Right forelimb (tissue), 1 donor: ENCODE measurements around the gene RASAL2.
"Not testable (repeated sequence)": the region's sequence is repeated elsewhere in the genome, so short reads cannot be mapped to it uniquely, and the experiment has no call there.

ENCODE experiments used
- DNase-seq: peaks from one replicate; pipeline ENCODE4 v3.0.0-alpha.2; 2018

RASAL2 gene

DNA sequence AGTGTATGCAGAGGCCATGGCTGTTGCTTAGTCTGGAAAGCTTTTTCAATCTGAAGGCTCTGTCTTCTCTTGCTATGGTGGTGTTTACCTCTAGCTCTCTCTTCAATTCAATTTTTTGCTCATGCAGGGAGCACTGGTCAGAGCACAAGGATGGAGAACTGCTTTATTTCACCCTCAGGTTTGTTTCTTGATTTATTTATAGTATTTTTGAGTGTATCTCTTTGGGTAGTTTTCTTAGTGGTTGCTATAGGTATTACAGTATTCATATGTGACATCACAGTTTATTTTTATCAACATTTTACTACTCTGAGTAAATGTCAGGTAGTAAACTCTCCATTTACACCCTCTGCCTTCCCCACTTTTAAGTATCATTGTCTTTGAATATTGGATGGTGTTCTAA, 147.9 kb downstream of the RASAL2 start:
- no peak for DNase-seq

- no peak for DNase-seq
Observed at GRCh38 chr1:178243119-178243518, 149.2 kb downstream of the RASAL2 start.

GRCh38 chr1:178243890-178244289, 150.0 kb downstream of the RASAL2 start:
- DNase-seq = no peak

DNA sequence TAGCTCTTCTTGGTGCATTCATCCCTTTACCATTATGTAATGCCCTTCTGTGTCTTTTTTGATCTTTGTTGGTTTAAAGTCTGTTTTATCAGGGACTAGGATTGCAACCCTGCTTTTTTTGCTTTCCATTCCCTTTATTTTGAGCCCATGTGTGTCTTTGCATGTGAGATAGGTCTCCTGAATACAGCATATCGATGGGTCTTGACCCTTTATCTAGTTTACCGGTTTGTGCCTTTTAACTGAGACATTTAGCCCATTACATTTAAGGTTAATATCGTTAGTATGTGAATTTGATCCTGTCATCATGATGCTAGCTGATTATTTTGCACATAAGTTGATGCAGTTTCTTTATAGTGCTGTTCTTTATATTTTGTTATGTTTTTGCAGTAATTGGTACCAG, 154.4 kb downstream of the RASAL2 start:
- not testable (repeated sequence) for DNase-seq

DNA sequence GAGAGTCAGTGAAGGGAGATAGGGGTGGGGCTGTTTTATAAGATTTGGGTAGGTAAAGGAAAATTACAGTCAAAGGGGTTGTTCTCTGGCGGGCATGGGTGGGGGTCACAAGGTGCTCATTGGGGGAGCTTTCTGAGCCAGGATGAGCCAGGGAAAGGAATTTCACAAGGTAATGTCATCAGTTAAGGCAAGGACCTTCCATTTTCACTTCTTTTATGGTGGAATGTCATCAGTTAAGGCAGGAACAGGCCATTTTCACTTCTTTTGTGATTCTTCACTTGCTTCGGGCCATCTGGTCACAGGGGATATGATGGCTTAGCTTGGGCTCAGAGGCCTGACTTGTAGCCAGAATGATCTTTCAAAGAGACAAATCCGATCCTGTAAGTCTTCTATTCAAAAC, 159.7 kb downstream of the RASAL2 start:
- DNase-seq = not testable (repeated sequence)

- DNase-seq = no peak
Observed at GRCh38 chr1:178254433-178254832, 160.5 kb downstream of the RASAL2 start.

- no peak for DNase-seq
Observed at GRCh38 chr1:178258536-178258935, 164.6 kb downstream of the RASAL2 start.

DNA sequence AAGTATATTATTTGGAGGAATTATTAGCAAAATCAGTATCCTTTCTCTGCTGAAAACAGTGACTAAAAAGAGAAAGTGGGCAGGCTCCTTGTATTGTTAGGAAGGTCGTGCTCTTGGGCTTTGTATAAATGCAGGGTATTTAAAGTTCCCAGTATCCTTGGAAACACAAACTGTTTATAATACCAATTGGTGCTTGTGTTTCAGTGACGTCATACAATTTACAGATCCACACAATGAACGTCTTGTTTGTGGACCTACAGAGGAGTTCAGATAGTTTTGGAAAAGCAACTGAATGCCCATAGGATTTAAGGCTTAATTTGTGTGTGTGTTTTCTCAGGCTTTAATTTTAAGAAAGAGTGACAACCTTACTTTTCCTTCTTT, 168.2 kb downstream of the RASAL2 start:
- no peak for DNase-seq

DNA sequence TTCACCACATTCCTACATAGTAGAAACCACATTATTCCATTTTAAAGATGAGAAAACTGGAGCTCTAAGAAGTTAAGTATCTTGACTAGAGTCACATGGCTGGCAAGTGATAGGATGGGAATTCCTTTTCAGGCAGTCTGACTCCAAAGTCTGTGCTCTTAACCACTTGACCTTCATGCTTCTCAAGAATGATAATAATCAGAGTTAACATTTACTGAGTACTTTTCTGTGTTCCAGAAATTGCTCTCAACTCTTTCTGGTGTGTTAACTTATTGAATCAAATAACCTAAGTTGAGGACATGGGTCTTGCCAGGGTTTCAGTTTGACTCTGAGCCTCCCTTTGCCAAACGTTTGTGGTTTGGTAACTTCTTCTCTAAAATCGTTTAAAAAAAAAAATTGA, 169.4 kb downstream of the RASAL2 start:
- DNase-seq = no peak

DNA sequence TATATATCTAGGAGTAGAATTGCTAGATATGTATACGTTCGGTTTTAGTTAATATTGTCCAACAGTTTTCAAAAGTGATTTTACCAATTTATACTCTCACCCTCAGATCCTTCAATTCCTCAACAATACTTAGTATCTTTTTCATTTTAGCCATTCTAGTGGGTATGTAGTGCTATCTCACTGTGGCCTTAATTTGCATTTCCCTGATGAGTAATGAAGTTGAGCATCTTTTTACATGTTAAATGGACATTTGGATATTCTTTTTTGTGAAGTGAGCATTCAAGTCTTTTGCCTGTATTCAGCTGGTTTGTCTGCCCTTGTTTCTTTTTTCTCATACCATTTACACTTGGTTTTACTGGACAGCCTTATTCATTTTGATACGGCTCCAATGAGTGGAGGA, 172.2 kb downstream of the RASAL2 start:
- no peak for DNase-seq

GRCh38 chr1:178266619-178267066, 172.7 kb downstream of the RASAL2 start:
- no peak for DNase-seq

GRCh38 chr1:178267646-178268094, 173.8 kb downstream of the RASAL2 start:
- DNase-seq = no peak

DNA sequence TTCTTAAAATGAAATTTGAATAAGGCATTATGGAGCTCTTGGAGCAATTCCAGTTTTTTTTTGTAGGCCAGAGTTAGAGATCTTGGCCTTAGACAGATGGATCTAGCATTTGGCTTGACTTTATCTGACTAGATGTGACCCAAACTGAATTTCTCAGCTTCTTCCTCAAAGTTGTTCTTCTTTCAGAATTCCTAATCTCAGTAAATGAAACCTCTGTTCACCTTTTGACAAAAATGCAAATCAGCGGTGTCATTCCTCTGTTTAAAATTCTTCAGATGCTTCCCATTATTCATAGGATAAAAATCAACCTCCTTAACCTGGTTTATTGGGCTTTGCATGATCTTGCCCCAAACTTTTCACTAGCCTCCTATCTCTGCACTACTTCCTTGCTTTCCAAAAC, 177.6 kb downstream of the RASAL2 start:
- no peak for DNase-seq

DNA sequence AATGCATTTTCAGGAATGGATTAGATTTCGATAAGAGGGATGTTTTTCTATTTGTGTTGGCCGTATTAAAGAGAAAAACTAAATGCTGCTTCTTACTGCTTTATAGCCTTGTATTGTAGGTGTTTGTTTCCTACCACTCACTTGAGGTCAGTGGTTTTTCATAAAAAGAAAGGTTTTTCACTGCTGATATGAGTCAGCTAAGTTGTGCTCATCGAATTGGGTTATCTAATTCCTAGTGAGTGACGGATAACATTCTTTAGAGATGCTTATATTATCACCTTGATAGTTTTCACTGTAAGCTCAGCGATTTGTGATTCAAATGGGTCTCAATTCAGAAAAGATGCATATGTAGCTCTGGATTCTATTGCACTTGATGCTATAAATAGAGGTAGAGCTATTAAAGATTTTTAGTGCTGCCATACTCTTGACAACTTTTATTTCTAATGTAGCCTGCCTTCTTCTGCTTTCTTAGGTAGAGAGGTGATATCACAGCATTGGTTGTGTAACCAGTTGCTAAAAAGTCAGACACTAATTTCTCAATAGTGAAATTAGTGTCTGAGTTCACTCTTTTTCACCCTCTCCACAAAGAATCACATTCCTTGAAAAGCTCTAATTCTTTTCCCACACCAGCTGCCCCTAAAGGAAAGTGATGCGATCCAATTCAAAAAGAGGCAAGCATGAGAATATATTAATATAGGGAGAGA, 180.0 kb downstream of the RASAL2 start:
- DNase-seq = no peak

- DNase-seq = no peak
Observed at GRCh38 chr1:178275049-178275448, 181.1 kb downstream of the RASAL2 start.

- no peak for DNase-seq
Observed at GRCh38 chr1:178275553-178275952, 181.6 kb downstream of the RASAL2 start.

- DNase-seq = no peak
Observed at GRCh38 chr1:178277793-178278530, 184.1 kb downstream of the RASAL2 start.

DNA sequence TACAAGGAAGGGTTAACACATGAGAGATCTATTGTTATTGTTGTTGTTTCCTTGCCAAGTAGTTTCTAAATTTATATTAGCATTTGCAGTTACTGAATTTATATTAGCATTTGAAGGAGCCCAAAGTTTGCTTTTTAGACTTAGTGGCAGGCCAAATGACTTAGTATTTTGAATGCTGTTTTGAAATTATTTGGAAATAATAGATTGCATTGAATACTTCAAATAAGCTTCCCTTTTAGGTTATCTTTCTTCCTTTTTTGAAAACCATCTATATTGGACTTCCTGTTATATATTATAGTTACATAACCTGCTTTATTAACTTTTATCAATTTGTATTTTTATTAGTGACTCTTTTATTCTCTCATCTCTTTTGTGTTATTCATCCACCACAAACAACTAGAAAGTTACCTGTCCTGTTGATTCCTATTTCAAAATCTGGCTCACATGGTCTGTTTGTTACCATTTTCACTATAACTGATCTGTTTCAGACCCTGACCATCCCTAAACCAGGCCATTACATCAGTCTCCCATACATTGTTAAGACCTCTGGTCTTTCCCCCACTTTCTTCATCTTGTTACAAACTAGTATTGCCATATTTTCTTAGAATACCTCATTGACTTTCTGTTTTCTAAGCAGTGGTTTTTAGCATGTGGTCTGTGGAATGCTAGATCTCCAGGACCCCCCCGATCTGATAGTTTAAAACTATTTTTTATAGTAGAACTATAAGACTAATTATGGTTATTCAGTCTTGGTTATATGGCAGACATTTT, 185.2 kb downstream of the RASAL2 start:
- no peak for DNase-seq

GRCh38 chr1:178282949-178283367, 189.1 kb downstream of the RASAL2 start:
- DNase-seq = no peak

GRCh38 chr1:178283409-178283808, 189.5 kb downstream of the RASAL2 start:
- no peak for DNase-seq

DNA sequence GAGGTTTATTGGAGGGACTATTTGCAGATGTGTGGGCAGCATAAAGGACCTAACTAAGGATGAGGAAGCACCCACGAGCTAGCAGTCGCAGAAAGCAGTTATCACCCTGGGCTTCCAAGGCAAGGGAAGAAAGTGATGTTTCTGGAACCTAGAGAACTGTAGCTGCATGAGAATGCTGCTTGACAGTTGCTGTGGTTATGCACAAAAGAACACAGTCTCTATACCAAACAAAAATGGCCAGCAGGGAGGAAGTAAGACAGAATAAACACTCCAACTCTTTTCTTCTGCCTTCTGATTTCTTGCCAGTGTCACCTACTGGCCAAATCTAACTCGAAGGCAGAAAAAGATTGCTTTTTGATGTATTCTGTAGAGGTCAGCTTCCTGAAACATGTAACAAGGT, 190.2 kb downstream of the RASAL2 start:
- DNase-seq = no peak

DNA sequence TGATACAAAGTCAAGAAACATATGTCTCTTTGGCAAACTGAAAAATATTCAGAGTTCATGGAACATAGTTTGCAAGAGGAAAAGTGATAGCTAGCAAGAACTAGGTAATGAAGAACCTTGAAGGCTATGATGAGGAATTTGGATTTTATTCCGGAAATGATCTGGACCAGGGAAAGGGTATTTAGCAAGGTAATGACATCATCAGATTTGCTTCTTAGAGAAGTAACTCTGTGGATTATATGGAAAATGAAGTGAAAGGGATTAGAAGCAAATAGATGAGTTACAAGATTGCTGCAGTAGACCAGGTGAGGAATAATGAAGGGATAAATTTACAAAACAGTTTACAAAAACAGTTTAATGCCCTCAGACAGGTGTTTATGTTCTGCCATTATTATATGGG, 197.3 kb downstream of the RASAL2 start:
- DNase-seq = no peak

- DNase-seq = no peak
Observed at GRCh38 chr1:178294654-178295053, 200.8 kb downstream of the RASAL2 start.

- DNase-seq = no peak
Observed at GRCh38 chr1:178300352-178300699, 206.4 kb downstream of the RASAL2 start.
